ENCODE measurements around the gene GMDS. TPM values are rescaled to one million over a fixed set of nuclear protein-coding genes. Genes with fewer than 3 reads are reported as not detected.

The GMDS gene
- polyA plus RNA-seq, 1 donor (not counting 4 experiments of a cell fraction or from before 2014, with no cell fraction given), result 22.1 TPM

DNA sequence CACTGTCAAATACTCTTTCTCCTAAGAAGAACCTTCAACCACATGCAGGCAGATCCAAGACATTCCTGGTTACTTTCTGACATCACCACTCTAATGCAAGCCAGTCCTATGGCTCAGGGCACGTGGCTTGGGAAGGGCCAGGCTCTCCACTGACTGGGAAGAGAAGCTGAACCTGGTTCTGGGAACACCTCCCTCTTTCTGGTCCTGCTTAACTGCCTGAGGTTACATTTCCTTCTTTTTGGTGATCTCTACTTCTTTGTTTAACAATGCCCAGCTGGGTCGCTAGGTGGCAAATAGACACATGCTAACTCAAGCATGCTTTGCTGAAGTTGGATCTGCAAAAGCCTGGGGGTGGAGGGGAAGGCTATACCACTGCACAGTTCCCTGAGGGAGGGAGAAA is 249.8 kb downstream of the GMDS start:
- Histone ChIP-seq H3K79me2 (ENCODE audit: control insufficient read depth, insufficient read depth, low read length) (no peaks in the 10 kb centered on the region), H4K20me1 (ENCODE audit: control insufficient read depth, extremely low read depth, insufficient read depth, low read length) (no peaks in the 10 kb centered on the region), H3K9ac (ENCODE audit: control insufficient read depth, extremely low read depth, insufficient read depth, low read length) (no peak overlapping the region), H2AFZ (ENCODE audit: control insufficient read depth, low read length) (no peak overlapping the region), H3K27me3 (ENCODE audit: control insufficient read depth, extremely low read depth, insufficient read depth, low read length) (no peaks in the 10 kb centered on the region), H3K4me2 (ENCODE audit: control insufficient read depth, extremely low read depth, insufficient read depth, low read depth, low read length) (no peak overlapping the region), H3K9me1 (ENCODE audit: control insufficient read depth, extremely low read depth, insufficient read depth, low read length) (no peaks in the 10 kb centered on the region), H3K36me3 (ENCODE audit: control insufficient read depth in 2 of 2, extremely low read depth in 1 of 2, insufficient read depth in 2 of 2, low read length in 2 of 2) (no peaks in the 10 kb centered on the region), H3K9me3 (ENCODE audit: control insufficient read depth, low read depth, low read length) (no peaks in the 10 kb centered on the region), H3K4me3 (ENCODE audit: control insufficient read depth in 2 of 3, extremely low read depth in 1 of 3, insufficient read depth in 2 of 3, low read depth in 1 of 3, low read length in 3 of 3) (no peak overlapping the region), H3K27ac (ENCODE audit: control insufficient read depth, insufficient read depth, low read length) (no peak overlapping the region), H3K4me1 (ENCODE audit: control insufficient read depth, extremely low read depth, insufficient read depth, low read length) (peaks cover 4% of the 10 kb centered on the region)
- DNase-seq (ENCODE audit: low read depth, low spot score) (no peak), FAIRE-seq (no peak)
- dilution Hi-C loops (cut with MboI; ENCODE audit: extremely low pct_ligation_motif_present, low sequenced_read_pairs), result no loop called here
- TF ChIP-seq, protein P1, sequence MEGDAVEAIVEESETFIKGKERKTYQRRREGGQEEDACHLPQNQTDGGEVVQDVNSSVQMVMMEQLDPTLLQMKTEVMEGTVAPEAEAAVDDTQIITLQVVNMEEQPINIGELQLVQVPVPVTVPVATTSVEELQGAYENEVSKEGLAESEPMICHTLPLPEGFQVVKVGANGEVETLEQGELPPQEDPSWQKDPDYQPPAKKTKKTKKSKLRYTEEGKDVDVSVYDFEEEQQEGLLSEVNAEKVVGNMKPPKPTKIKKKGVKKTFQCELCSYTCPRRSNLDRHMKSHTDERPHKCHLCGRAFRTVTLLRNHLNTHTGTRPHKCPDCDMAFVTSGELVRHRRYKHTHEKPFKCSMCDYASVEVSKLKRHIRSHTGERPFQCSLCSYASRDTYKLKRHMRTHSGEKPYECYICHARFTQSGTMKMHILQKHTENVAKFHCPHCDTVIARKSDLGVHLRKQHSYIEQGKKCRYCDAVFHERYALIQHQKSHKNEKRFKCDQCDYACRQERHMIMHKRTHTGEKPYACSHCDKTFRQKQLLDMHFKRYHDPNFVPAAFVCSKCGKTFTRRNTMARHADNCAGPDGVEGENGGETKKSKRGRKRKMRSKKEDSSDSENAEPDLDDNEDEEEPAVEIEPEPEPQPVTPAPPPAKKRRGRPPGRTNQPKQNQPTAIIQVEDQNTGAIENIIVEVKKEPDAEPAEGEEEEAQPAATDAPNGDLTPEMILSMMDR (optimal IDR thresholded peaks at IDR 0.05 in 1 of 3, IDR thresholded peaks at IDR 0.05 in 1 of 3, conservative IDR thresholded peaks at IDR 0.05 in 1 of 3; ENCODE audit: extremely low read depth in 1 of 3, insufficient read depth in 2 of 3, low read length in 3 of 3), result no peak
- no peak for TF ChIP-seq EZH2 (IDR thresholded peaks at IDR 0.05; ENCODE audit: low read length)

DNA sequence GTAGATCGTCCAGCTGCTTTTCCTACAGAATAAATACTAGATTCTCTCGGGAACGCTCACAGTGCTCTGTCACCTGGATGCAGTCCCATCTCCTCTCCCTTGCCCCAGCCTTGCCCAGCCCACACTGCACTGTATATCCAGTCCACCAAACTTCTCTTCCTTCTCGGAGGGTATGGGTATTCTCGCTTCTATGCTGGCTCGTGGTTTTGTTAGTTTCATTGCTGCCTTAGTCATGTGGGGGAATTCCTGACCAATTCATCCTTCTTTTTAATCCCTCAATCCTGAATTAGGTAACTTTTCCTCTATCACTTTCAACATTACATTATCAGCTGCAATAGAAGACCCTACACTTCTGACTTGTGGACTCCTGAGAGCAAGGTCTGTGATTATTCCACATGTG is 252.4 kb downstream of the GMDS start:
- Histone ChIP-seq H3K27ac (ENCODE audit: control insufficient read depth, insufficient read depth, low read length) (no peak overlapping the region), H3K9ac (ENCODE audit: control insufficient read depth, extremely low read depth, insufficient read depth, low read length) (no peak overlapping the region), H3K79me2 (ENCODE audit: control insufficient read depth, insufficient read depth, low read length) (no peaks in the 10 kb centered on the region), H3K9me3 (ENCODE audit: control insufficient read depth, low read depth, low read length) (no peaks in the 10 kb centered on the region), H3K4me1 (ENCODE audit: control insufficient read depth, extremely low read depth, insufficient read depth, low read length) (peaks cover 5% of the 10 kb centered on the region), H3K27me3 (ENCODE audit: control insufficient read depth, extremely low read depth, insufficient read depth, low read length) (no peaks in the 10 kb centered on the region), H3K36me3 (ENCODE audit: control insufficient read depth in 2 of 2, extremely low read depth in 1 of 2, insufficient read depth in 2 of 2, low read length in 2 of 2) (no peaks in the 10 kb centered on the region), H3K4me3 (ENCODE audit: control insufficient read depth in 2 of 3, extremely low read depth in 1 of 3, insufficient read depth in 2 of 3, low read depth in 1 of 3, low read length in 3 of 3) (no peak overlapping the region), H2AFZ (ENCODE audit: control insufficient read depth, low read length) (no peak overlapping the region), H4K20me1 (ENCODE audit: control insufficient read depth, extremely low read depth, insufficient read depth, low read length) (no peaks in the 10 kb centered on the region), H3K4me2 (ENCODE audit: control insufficient read depth, extremely low read depth, insufficient read depth, low read depth, low read length) (no peak overlapping the region), H3K9me1 (ENCODE audit: control insufficient read depth, extremely low read depth, insufficient read depth, low read length) (no peaks in the 10 kb centered on the region)
- TF ChIP-seq, protein P1 (optimal IDR thresholded peaks at IDR 0.05 in 1 of 3, IDR thresholded peaks at IDR 0.05 in 1 of 3, conservative IDR thresholded peaks at IDR 0.05 in 1 of 3; ENCODE audit: extremely low read depth in 1 of 3, insufficient read depth in 2 of 3, low read length in 3 of 3), result no peak
- TF ChIP-seq EZH2 (IDR thresholded peaks at IDR 0.05; ENCODE audit: low read length), result no peak
- FAIRE-seq (no peak), DNase-seq (ENCODE audit: low read depth, low spot score) (no peak)
- dilution Hi-C loops (cut with MboI; ENCODE audit: extremely low pct_ligation_motif_present, low sequenced_read_pairs), result no loop called here

All from keratinocyte (primary cell).